ENCODE measurements around the gene CZIB. TPM values are rescaled to one million over a fixed set of nuclear protein-coding genes. Genes with fewer than 3 reads are reported as not detected.

The CZIB gene
- total RNA-seq, 2 experiments from 2014 or later = 44.6 to 51.4 TPM

Other genes with a start within 250 kb of the CZIB start
- not detected in 2 replicates for gene PODN, start 158.4 kb downstream of the CZIB start, total RNA-seq (2014; rRNA removed; shearing (Covaris generic))
- gene PODN, start 158.4 kb downstream of the CZIB start, total RNA-seq (2022) = not detected in 2 replicates
- not detected in 2 replicates for gene SLC1A7, start 78.0 kb downstream of the CZIB start, total RNA-seq (2014; rRNA removed; shearing (Covaris generic))
- gene SLC1A7, start 78.0 kb downstream of the CZIB start, total RNA-seq (2022) = not detected in 2 replicates
- gene CPT2, start 23.8 kb downstream of the CZIB start, total RNA-seq (2014; rRNA removed; shearing (Covaris generic)) = 14.3 and 19.9 TPM in 2 replicates
- 24.7 and 26.6 TPM in 2 replicates for gene CPT2, start 23.8 kb downstream of the CZIB start, total RNA-seq (2022)
- 93.0 and 98.3 TPM in 2 replicates for gene MAGOH, start 17.9 kb upstream of the CZIB start, total RNA-seq (2014; rRNA removed; shearing (Covaris generic))
- 72.4 and 87.3 TPM in 2 replicates for gene MAGOH, start 17.9 kb upstream of the CZIB start, total RNA-seq (2022)
- 57.5 and 65.6 TPM in 2 replicates for gene LRP8, start 107.4 kb upstream of the CZIB start, total RNA-seq (2014; rRNA removed; shearing (Covaris generic))
- 67.5 and 70.0 TPM in 2 replicates for gene LRP8, start 107.4 kb upstream of the CZIB start, total RNA-seq (2022)
- not detected in 2 replicates for gene DMRTB1, start 238.8 kb upstream of the CZIB start, total RNA-seq (2014; rRNA removed; shearing (Covaris generic))
- not detected in 2 replicates for gene DMRTB1, start 238.8 kb upstream of the CZIB start, total RNA-seq (2022)